Karpas-422 (cell line): Measurements from ENCODE around the gene FBXO7. TPM values are rescaled to one million over a fixed set of nuclear protein-coding genes. Genes with fewer than 3 reads are reported as not detected.

Experiments used
- DNase-seq: peaks from one replicate; pipeline ENCODE4 v3.0.0-alpha.2; 2015
- H2AFZ ChIP-seq: fragments of 200-600 bp; sonication (generic); 2 replicates; pipeline ENCODE4 v1.6.1; 2014; ENCODE audit warnings: antibody characterized with exemption, low read length, mixed read lengths
- H3K27ac ChIP-seq: fragments of 200-600 bp; sonication (generic); 2 replicates; pipeline ENCODE4 v1.5.1; 2014; ENCODE audit warnings: mild to moderate bottlenecking, low read length, moderate library complexity
- H3K27me3 ChIP-seq: fragments of 200-600 bp; sonication (generic); 2 replicates; pipeline ENCODE4 v1.6.1; 2014; ENCODE audit warnings: low read length, mixed read lengths
- H3K36me3 ChIP-seq: fragments of 200-600 bp; sonication (generic); 2 replicates; pipeline ENCODE4 v1.6.1; 2014; ENCODE audit warnings: low read length, mixed read lengths; ENCODE audit not compliant: insufficient read depth
- H3K4me1 ChIP-seq: fragments of 200-600 bp; sonication (generic); 2 replicates; pipeline ENCODE4 v1.6.1; 2014; ENCODE audit warnings: mild to moderate bottlenecking, low read length, mixed read lengths
- H3K4me2 ChIP-seq: fragments of 200-600 bp; sonication (generic); 2 replicates; pipeline ENCODE4 v1.6.1; 2014; ENCODE audit warnings: low read length, low read depth, mild to moderate bottlenecking; ENCODE audit not compliant: poor library complexity, severe bottlenecking
- H3K4me3 ChIP-seq: fragments of 200-600 bp; sonication (generic); 2 replicates; pipeline ENCODE4 v1.5.1; 2014; ENCODE audit warnings: mild to moderate bottlenecking, antibody characterized with exemption, low read length, mixed read lengths
- H3K79me2 ChIP-seq: fragments of 200-600 bp; sonication (generic); 2 replicates; pipeline ENCODE4 v1.6.1; 2014; ENCODE audit warnings: mild to moderate bottlenecking, low read length, mixed read lengths
- H3K9ac ChIP-seq: fragments of 200-600 bp; sonication (generic); 2 replicates; pipeline ENCODE4 v1.6.0; 2014; ENCODE audit warnings: low read length
- H3K9me2 ChIP-seq: fragments of 200-600 bp; sonication (generic), shearing (Covaris generic); replicated peaks from 2 replicates; pipeline ENCODE4 v1.6.0; 2014; ENCODE audit warnings: mild to moderate bottlenecking, low read length, moderate library complexity; ENCODE audit not compliant: insufficient read depth
- H3K9me3 ChIP-seq: fragments of 300-700, 200-600 bp; sonication (generic); 2 replicates; pipeline ENCODE4 v1.6.1; 2014; ENCODE audit warnings: low read length, mixed read lengths
- H4K20me1 ChIP-seq: fragments of 200-600 bp; sonication (generic); 2 replicates; pipeline ENCODE4 v1.6.1; 2014; ENCODE audit warnings: mild to moderate bottlenecking, antibody characterized with exemption, low read length, low read depth; ENCODE audit not compliant: insufficient read depth
- total RNA-seq: library from RNA; depleted of rRNA; stranded (reverse); fragments of >200 nt; shearing (Covaris generic); gene quantifications from 2 replicates; pipeline ENCODE4 v1.2.3, GENCODE V29; 2014; ENCODE audit warnings: low replicate concordance

Gene FBXO7
- total RNA-seq, 1 experiment from 2014 or later, result 110 TPM

- no peaks in the 10 kb centered on the region for H4K20me1 ChIP-seq
- H3K4me1 ChIP-seq, result peaks cover 5% of the 10 kb centered on the region
- no peak overlapping the region for H2AFZ ChIP-seq
- no peak overlapping the region for H3K9ac ChIP-seq
- H3K27ac ChIP-seq, result no peak overlapping the region
- DNase-seq, result no peak
- no peaks in the 10 kb centered on the region for H3K9me3 ChIP-seq
- H3K36me3 ChIP-seq, result no peaks in the 10 kb centered on the region
- peaks cover 3% of the 10 kb centered on the region; the same call in 1 of the 2 replicates for H3K79me2 ChIP-seq
- H3K27me3 ChIP-seq, result no peaks in the 10 kb centered on the region
- H3K4me3 ChIP-seq, result no peak overlapping the region
- H3K4me2 ChIP-seq, result no peak overlapping the region
- H3K9me2 ChIP-seq, result no peaks in the 10 kb centered on the region
Observed at GRCh38 chr22:32535531-32536190, 61.0 kb downstream of the FBXO7 start.

GRCh38 chr22:32536352-32536751, 61.7 kb downstream of the FBXO7 start:
- no peak overlapping the region for H3K9ac ChIP-seq
- H3K4me2 ChIP-seq, result no peak overlapping the region
- no peaks in the 10 kb centered on the region for H3K27me3 ChIP-seq
- no peaks in the 10 kb centered on the region for H4K20me1 ChIP-seq
- peaks cover 5% of the 10 kb centered on the region for H3K4me1 ChIP-seq
- H3K79me2 ChIP-seq, result peaks cover 3% of the 10 kb centered on the region; the same call in 1 of the 2 replicates
- no peak overlapping the region for H3K27ac ChIP-seq
- no peak overlapping the region for H2AFZ ChIP-seq
- no peaks in the 10 kb centered on the region for H3K9me2 ChIP-seq
- no peaks in the 10 kb centered on the region for H3K9me3 ChIP-seq
- no peak overlapping the region for H3K4me3 ChIP-seq
- no peaks in the 10 kb centered on the region for H3K36me3 ChIP-seq
- DNase-seq, result peak; percentile 63

GRCh38 chr22:32538521-32538920, 63.9 kb downstream of the FBXO7 start:
- Histone ChIP-seq H3K4me3 (no peak overlapping the region), H3K9me3 (no peaks in the 10 kb centered on the region), H3K27me3 (no peaks in the 10 kb centered on the region), H3K4me2 (no peak overlapping the region), H3K27ac (no peak overlapping the region), H3K9me2 (no peaks in the 10 kb centered on the region), H2AFZ (no peak overlapping the region), H3K9ac (no peak overlapping the region), H3K36me3 (no peaks in the 10 kb centered on the region), H3K79me2 (no peaks in the 10 kb centered on the region), H4K20me1 (no peaks in the 10 kb centered on the region), H3K4me1 (no peaks in the 10 kb centered on the region)
- DNase-seq, result no peak

- Histone ChIP-seq H3K27me3 (no peaks in the 10 kb centered on the region), H3K27ac (no peak overlapping the region), H3K4me3 (no peak overlapping the region), H2AFZ (no peak overlapping the region), H4K20me1 (no peaks in the 10 kb centered on the region), H3K4me1 (no peaks in the 10 kb centered on the region), H3K9me3 (no peaks in the 10 kb centered on the region), H3K79me2 (no peaks in the 10 kb centered on the region), H3K9ac (no peak overlapping the region), H3K4me2 (no peak overlapping the region), H3K9me2 (no peaks in the 10 kb centered on the region), H3K36me3 (no peaks in the 10 kb centered on the region)
- no peak for DNase-seq
Observed at GRCh38 chr22:32539631-32540421, 65.2 kb downstream of the FBXO7 start.

GRCh38 chr22:32541481-32541880, 66.9 kb downstream of the FBXO7 start:
- Histone ChIP-seq H3K79me2 (no peaks in the 10 kb centered on the region), H3K27me3 (no peaks in the 10 kb centered on the region), H3K27ac (no peak overlapping the region), H3K9me3 (no peaks in the 10 kb centered on the region), H2AFZ (no peak overlapping the region), H3K9ac (no peak overlapping the region), H4K20me1 (no peaks in the 10 kb centered on the region), H3K9me2 (no peaks in the 10 kb centered on the region), H3K4me2 (no peak overlapping the region), H3K4me1 (no peaks in the 10 kb centered on the region), H3K36me3 (no peaks in the 10 kb centered on the region), H3K4me3 (no peak overlapping the region)
- no peak for DNase-seq

- H3K36me3 ChIP-seq, result no peaks in the 10 kb centered on the region
- DNase-seq, result no peak
- H3K79me2 ChIP-seq, result no peaks in the 10 kb centered on the region
- no peaks in the 10 kb centered on the region for H3K4me1 ChIP-seq
- no peak overlapping the region for H2AFZ ChIP-seq
- no peaks in the 10 kb centered on the region for H3K27me3 ChIP-seq
- no peaks in the 10 kb centered on the region for H3K9me3 ChIP-seq
- H3K4me3 ChIP-seq, result no peak overlapping the region
- H3K9ac ChIP-seq, result no peak overlapping the region
- H3K27ac ChIP-seq, result no peak overlapping the region
- no peaks in the 10 kb centered on the region for H4K20me1 ChIP-seq
- no peaks in the 10 kb centered on the region for H3K9me2 ChIP-seq
- no peak overlapping the region for H3K4me2 ChIP-seq
Observed at GRCh38 chr22:32542066-32542676, 67.6 kb downstream of the FBXO7 start.

- Histone ChIP-seq H3K9me3 (no peaks in the 10 kb centered on the region), H3K36me3 (no peaks in the 10 kb centered on the region), H3K4me1 (no peaks in the 10 kb centered on the region), H3K4me2 (no peak overlapping the region), H4K20me1 (no peaks in the 10 kb centered on the region), H3K4me3 (no peak overlapping the region), H3K9ac (no peak overlapping the region), H3K27me3 (no peaks in the 10 kb centered on the region), H3K9me2 (no peaks in the 10 kb centered on the region), H2AFZ (no peak overlapping the region), H3K79me2 (no peaks in the 10 kb centered on the region), H3K27ac (no peak overlapping the region)
- no peak for DNase-seq
Observed at GRCh38 chr22:32542677-32543357, 68.2 kb downstream of the FBXO7 start.
